Rectal smooth muscle tissue (tissue), 1 donor: ENCODE results near the gene CKS1B.

Experiments
- H3K27ac ChIP-seq: one replicate; pipeline ENCODE4 v1.7.0; 2013; ENCODE audit warnings: low read depth, low read length, inconsistent platforms
- H3K27me3 ChIP-seq: one replicate; pipeline ENCODE4 v1.7.0; 2013; ENCODE audit warnings: low read length; ENCODE audit not compliant: control insufficient read depth, insufficient read depth
- H3K36me3 ChIP-seq: one replicate; pipeline ENCODE4 v1.7.0; 2013; ENCODE audit warnings: low read length; ENCODE audit not compliant: control insufficient read depth, insufficient read depth
- H3K4me1 ChIP-seq: one replicate; pipeline ENCODE4 v1.7.0; 2013; ENCODE audit warnings: low read length; ENCODE audit not compliant: control insufficient read depth, insufficient read depth
- H3K4me3 ChIP-seq: one replicate; pipeline ENCODE4 v1.7.0; 2013; ENCODE audit warnings: low read length
- H3K9ac ChIP-seq: one replicate; pipeline ENCODE4 v1.7.0; 2013; ENCODE audit warnings: low read length

CKS1B gene

DNA sequence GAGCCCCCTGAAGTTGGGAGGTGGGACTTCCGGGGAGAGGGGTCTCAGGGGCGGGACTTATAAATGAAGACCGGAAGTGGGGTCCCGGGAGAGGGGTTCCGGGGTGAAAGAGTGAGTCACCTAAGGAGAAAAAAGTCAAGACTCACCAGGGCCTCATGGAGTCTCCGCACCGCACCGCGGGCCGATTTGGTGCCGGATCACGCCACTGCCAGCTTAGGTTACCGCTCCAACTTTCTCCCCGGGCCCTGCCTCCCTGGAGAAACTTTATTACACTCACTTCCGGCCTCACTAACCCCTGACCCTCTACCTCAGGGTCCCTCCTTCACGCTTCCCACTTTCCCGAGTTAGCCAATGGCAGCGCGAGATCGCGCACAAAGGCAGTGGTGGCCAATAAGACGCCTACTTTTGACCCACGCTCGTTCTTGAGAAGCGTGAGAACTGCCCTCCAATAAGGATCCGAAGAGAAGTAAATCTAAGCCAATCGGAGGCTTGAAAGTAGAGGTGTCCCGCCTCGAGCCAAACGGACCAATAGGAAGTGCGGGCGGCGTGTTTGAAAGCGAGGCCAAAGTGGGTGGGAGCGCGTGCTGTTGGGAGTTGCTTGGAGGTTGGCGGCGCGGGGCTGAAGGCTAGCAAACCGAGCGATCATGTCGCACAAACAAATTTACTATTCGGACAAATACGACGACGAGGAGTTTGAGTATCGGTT lies at the start of gene CKS1B:
TSS of gene CKS1B (plus strand) at position 580 of the 706 bp plus-strand sequence. CDS start at position 645, 65 bp downstream.
- Histone ChIP-seq H3K4me1 (peaks cover 28% of the 10 kb centered on the region), H3K27ac (peak within 1 kb of the TSS; percentile 98), H3K4me3 (peak within 1 kb of the TSS; percentile 88), H3K36me3 (peaks cover 2% of the 10 kb centered on the region), H3K9ac (peak within 1 kb of the TSS; percentile 92), H3K27me3 (no peaks in the 10 kb centered on the region)

DNA sequence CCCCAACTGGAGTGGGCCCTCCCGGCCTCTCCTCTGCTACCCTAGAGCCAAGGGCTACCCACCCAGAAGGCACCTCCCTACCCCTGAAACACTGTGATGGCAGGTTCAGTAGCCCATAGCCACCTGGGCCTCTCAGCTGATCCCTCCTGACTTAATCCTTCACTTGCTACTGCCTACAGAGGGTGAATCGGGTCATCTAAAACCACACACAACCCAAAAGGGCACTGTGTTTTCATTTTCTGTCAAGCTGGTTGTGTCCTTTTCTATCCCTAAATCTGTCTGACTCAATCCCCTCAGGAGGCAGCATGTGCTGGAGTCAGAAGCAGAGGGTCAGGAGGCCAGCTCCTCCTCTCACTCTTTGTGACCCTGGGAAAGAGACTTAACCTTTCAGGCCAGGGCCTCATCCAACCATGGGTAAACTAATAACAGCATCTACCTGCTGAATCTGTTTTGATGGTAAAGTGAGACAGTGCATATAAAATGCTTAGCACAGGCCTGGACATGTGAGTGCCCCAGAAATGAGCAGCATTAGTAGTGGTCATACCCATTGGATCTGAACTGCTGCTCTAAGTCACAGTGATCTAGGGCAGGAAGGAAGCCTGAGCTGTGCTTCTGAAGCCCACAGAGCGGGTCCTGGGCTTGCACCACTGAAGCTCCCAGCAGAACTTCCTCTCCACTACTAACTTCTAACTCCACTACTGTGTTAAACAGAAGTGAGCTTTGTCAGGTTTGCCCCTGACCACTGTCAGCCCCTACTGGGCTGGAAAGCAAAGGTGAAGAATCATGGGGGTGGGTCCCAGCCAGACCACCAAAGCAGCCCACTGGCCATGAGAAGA lies 48.9 kb upstream of the CKS1B start:
- H3K4me3 ChIP-seq, result no peak overlapping the region
- H3K4me1 ChIP-seq, result no peaks in the 10 kb centered on the region
- no peak overlapping the region for H3K9ac ChIP-seq
- no peaks in the 10 kb centered on the region for H3K27me3 ChIP-seq
- H3K36me3 ChIP-seq, result peaks cover 19% of the 10 kb centered on the region
- no peak overlapping the region for H3K27ac ChIP-seq

DNA sequence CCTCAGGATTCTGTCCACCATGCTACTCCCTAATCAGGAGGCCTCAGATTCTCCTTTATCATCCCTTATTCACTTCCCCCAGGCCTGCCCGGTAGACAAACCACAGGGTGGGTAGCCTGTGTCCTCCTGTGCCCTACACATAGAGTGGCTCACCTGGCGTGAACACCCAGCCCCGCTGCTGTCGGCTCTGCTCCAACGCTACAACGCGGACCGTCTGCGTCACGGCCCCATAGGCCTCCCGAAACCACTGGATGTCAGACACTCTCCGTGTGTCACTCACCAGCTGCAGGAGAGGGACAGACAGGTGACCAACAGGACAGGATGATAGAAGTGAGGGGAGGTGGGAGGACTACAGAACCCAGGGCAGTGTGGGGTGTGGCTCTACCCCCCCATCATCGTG lies 48.3 kb upstream of the CKS1B start:
- H3K27ac ChIP-seq, result no peak overlapping the region
- H3K4me1 ChIP-seq, result no peaks in the 10 kb centered on the region
- no peak overlapping the region for H3K9ac ChIP-seq
- H3K36me3 ChIP-seq, result peaks cover 19% of the 10 kb centered on the region
- H3K27me3 ChIP-seq, result no peaks in the 10 kb centered on the region
- no peak overlapping the region for H3K4me3 ChIP-seq

DNA sequence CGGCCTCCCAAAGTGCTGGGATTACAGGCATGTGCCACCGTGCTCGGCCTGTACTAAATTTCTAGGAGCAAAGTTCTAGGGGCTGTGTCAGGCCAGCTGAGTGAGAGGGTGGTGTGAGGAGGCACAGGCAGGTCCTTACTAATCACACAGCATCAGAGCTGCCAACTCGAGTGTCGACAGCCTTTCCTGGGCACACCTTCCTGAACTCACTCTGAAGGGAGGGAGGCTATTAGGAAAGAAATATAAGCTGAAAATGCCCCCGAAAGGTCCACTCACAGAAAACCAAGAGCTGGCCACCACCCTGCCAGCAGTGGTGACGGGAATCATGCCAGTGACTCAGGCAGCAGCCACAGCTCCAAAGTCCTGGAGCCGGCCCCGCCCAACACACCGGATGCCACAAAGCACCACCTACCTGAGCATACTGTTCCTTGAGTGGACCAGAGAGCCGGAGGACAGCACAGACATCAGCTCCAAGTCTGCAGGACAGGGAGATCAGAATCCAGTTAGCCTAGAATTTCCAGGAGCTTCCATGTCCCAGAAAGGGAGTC lies 42.5 kb upstream of the CKS1B start:
- H3K27me3 ChIP-seq, result no peaks in the 10 kb centered on the region
- H3K9ac ChIP-seq, result no peak overlapping the region
- H3K4me3 ChIP-seq, result no peak overlapping the region
- H3K27ac ChIP-seq, result no peak overlapping the region
- H3K36me3 ChIP-seq, result peaks cover 10% of the 10 kb centered on the region
- peaks cover 3% of the 10 kb centered on the region for H3K4me1 ChIP-seq

DNA sequence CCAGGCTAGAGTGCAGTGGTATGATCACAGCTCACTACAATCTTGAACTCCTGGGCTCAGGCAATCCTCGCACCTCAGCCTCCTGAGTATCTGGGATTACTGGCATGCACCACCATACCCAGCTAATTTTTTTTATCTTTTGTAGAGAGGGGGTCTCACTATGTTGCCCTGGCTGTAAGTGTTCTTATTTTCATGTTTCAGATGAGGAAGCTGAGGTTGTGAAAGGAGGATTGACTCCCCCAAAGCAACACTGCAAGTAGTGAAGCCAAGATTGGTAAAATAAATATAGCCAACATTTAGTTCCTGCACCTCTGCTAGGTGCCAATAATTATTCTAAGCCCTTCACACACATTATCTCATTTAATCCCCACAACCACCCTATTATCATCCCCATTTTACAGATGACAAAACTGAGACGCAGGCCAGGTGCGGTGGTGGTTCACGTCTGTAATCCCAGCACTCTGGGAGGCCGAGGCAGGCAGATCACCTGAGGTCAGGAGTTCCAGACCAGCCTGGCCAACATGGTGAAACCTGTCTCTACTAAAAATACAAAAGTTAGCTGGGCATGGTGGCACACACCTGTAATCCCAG lies 40.0 kb upstream of the CKS1B start:
- Histone ChIP-seq H3K4me1 (peaks cover 13% of the 10 kb centered on the region), H3K9ac (no peak overlapping the region), H3K4me3 (no peak overlapping the region), H3K27ac (no peak overlapping the region), H3K27me3 (no peaks in the 10 kb centered on the region), H3K36me3 (no peaks in the 10 kb centered on the region)

DNA sequence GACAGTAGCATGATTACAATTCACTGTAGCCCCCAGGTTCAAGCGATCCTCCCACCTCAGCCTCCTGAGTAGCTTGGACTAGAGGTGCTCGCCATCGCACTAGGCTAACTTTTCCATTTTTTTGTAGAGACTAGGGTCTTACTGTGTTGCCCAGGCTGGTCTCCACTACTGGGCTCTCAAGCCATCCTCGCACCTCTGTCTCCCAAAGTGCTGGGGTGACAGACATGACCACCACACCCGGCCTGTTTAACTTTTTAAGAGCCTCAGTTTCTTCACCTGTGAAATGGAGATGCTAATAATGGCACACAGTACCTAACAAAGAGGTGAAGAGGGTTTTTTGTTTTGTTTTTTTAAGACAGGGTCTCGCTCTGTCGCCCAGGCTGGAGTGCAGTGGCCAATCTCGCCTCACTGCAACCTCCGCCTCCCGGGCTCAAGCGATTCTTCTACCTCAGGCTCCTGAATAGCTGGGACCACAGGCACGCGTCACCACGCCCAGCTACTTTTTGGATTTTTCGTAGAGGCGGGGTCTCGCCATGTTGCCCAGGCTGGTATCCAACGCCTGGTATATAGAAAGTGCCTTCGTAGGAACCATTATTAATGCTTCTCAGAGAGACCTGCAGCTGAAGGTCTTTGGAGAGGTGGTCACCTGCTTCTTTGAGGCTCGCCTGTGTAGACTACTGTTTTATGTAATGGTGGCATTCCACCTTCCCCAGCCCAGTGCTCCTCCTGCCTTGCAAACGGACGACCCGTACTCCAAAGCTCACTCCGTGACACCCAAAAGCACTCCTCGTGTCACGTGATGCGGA lies 38.5 kb upstream of the CKS1B start:
- peak overlapping the region; percentile 87 for H3K4me3 ChIP-seq
- H3K27me3 ChIP-seq, result no peaks in the 10 kb centered on the region
- no peaks in the 10 kb centered on the region for H3K36me3 ChIP-seq
- H3K27ac ChIP-seq, result peak overlapping the region; percentile 100
- H3K4me1 ChIP-seq, result peaks cover 13% of the 10 kb centered on the region
- H3K9ac ChIP-seq, result peak overlapping the region; percentile 91

DNA sequence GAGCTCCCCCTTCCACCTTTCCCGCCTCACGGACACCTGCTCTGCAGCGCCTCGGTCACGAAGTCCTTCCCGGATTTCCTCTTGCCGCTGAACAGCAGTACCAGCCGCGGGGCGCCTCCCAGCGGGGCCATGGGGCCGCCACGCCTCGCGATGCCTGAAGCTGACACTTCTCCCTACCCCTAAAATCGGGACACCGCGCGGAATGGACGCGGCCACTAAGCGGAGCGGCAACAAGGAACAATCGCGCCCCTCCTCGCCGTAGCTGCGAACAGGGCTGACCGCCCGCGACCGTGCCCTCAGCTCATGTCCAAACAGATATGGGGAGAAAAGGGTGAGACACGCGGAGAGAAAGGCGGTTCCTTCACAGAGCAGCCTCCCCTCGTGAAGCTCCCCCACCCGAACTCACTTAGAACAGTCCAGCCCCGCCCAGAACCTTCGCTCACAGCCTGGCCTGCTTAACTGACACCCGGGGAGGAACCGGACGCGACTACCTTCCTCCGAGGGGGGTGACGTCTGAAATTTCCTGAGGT lies 37.9 kb upstream of the CKS1B start, which contains the start of gene PMVK:
TSS of gene PMVK (minus strand) at position 165 of the 530 bp plus-strand sequence. CDS start at position 131, 34 bp downstream.
- peak within 1 kb of the TSS; percentile 100 for H3K27ac ChIP-seq
- H3K27me3 ChIP-seq, result no peaks in the 10 kb centered on the region
- H3K9ac ChIP-seq, result peak within 1 kb of the TSS; percentile 97
- peak within 1 kb of the TSS; percentile 87 for H3K4me3 ChIP-seq
- no peaks in the 10 kb centered on the region for H3K36me3 ChIP-seq
- peaks cover 13% of the 10 kb centered on the region for H3K4me1 ChIP-seq

DNA sequence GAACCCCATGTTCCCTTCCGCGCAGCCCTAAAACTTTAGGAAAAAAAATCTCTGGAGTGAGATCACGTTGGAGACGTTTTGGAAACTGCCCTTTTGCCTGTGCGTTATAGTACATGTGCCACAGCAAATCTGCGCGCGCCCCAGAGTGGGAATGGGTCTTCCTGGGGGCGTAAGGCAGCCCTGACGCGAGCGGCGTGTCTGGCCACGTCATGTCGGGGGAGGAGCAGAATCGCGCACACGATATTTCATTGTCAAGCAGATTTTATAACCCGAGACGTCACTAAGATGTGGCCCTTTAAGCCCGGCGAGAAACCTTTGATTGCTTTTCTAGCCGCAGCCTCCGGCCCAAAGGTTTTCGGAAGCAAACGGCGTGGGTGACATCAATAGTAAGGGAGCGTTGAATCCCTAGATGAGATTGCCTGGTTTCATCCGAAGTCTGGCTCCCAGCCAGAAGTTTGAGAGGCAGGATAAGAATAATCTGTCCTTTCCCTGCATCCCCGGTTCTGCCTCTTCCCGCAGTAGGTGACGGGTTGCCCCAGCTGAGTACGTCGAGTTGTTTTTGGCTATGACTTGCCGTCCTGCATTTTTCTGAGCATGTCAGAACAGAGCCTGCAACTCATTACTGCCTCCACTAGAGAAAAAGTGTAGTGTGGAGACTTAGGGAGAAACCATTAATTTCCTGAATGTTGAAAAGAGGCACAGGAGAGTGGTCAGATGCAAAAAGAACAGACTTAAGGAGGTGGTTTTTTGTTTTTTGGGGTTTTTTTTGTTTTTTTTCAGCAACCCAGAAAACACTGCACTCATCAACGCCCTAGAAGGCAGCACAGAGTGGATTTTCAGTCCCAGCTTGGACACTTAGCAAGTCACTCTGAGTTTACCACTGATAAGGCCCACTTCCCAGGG lies 37.1 kb upstream of the CKS1B start:
- peak overlapping the region; percentile 87 for H3K4me3 ChIP-seq
- H3K27ac ChIP-seq, result peak overlapping the region; percentile 100
- peaks cover 13% of the 10 kb centered on the region for H3K4me1 ChIP-seq
- peak overlapping the region; percentile 97 for H3K9ac ChIP-seq
- H3K36me3 ChIP-seq, result no peaks in the 10 kb centered on the region
- no peaks in the 10 kb centered on the region for H3K27me3 ChIP-seq

DNA sequence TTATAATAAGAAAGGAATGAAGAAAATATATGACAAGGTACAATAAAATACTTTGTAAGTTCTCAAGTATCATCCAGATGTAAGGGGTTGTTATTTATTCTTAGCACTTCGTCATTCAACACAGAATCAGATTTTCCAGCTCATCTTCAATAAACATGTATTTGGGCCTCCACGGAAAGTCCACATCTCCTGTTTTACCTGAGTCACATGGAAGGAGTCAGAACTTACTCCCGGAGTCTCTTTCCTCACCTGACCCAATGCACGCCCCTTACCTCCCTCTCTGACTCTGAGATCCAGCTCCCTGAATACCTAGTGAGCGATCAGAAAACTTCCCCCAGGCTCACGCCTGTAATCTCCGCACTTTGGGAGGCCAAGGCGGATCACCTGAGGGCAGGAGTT lies 36.5 kb upstream of the CKS1B start:
- Histone ChIP-seq H3K4me3 (peak overlapping the region; percentile 87), H3K9ac (peak overlapping the region; percentile 97), H3K36me3 (no peaks in the 10 kb centered on the region), H3K27ac (peak overlapping the region; percentile 100), H3K27me3 (no peaks in the 10 kb centered on the region), H3K4me1 (peaks cover 13% of the 10 kb centered on the region)

DNA sequence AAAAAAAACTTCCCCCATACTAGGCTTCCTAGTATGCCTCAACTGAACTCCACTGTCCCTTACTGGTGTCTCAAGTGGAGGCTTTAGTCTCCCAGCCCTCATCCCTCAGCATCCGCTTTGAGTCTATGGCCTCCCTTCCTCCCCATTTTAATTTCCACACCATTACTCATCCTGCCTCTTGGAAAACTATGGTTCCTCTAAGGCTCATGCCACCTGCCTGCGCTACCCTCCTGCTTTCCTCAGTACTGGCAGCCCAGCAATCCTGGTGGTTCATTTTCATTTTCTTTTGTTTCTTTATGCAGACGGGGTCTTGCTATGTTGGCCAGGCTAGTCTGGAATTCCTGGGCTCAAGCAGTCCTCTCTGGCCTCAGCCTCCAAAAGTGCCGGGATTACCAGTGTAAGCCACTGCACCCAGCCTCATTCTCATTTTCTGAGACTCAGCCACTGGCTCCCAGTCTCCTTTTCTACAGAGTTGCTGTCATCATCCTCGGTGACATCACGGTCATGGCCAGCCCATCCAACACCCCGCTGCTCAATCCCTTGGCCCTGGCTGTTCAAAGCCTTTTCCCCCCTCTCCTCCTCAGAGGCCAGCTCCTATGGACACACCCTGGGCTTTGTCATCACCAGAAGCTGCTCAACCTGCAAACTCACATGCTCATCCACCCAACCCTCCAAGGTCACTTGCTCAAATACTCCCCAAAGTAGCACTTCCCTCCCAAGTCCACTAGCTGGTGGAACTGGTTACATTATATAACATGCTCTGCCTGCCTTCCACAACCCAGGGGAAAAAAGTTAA lies 35.7 kb upstream of the CKS1B start:
- no peak overlapping the region for H3K4me3 ChIP-seq
- H3K27me3 ChIP-seq, result no peaks in the 10 kb centered on the region
- no peaks in the 10 kb centered on the region for H3K36me3 ChIP-seq
- peak overlapping the region; percentile 100 for H3K27ac ChIP-seq
- H3K9ac ChIP-seq, result no peak overlapping the region
- peaks cover 13% of the 10 kb centered on the region for H3K4me1 ChIP-seq
